Upper lobe of left lung (tissue), 4 donors: ENCODE measurements around the gene DHX57.

Source experiments
- POLR2A ChIP-seq, 4 donors: fragments of 450-650 bp; IDR thresholded peaks; one replicate each; pipeline ENCODE4 v1.5.1; 2016 to 2017; ENCODE audit warnings: antibody characterized with exemption in 4 of 4, mild to moderate bottlenecking in 2 of 4
- POLR2AphosphoS5 ChIP-seq, 2 donors: sonication (generic); formaldehyde crosslinking; IDR thresholded peaks; one replicate each; pipeline ENCODE4 v1.5.1; 2017; ENCODE audit warnings: antibody characterized with exemption in 2 of 2
- TF ChIP-seq, protein P1 (sequence below), 6 experiments: fragments of 450-650 bp in 4 of 6; fragments of 200-600 bp in 2 of 6; sonication (generic) in 2 of 6; IDR thresholded peaks; one replicate each; pipeline ENCODE4 v1.5.1; 2016 to 2019; ENCODE audit warnings: antibody characterized with exemption in 6 of 6

DNA sequence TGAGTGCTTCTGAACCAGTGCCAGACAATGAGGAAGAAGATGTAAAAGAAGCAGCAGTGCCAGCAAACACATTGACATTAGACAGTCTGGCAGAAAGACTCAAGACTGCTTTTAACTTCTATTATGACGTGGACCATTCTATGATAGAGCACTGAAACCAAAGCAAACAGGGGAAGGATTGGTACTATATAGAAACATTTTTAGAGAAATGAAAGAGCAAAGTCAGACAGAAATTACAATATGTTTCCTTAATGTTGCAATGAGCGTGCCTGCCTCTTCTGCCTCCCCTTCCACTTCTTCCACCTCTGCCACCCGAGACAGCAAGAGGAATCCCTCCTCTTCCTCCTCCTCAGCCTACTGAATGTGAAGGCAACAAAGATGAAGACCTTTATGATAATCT is 39.7 kb downstream of the DHX57 start:
- TF ChIP-seq, protein P1, sequence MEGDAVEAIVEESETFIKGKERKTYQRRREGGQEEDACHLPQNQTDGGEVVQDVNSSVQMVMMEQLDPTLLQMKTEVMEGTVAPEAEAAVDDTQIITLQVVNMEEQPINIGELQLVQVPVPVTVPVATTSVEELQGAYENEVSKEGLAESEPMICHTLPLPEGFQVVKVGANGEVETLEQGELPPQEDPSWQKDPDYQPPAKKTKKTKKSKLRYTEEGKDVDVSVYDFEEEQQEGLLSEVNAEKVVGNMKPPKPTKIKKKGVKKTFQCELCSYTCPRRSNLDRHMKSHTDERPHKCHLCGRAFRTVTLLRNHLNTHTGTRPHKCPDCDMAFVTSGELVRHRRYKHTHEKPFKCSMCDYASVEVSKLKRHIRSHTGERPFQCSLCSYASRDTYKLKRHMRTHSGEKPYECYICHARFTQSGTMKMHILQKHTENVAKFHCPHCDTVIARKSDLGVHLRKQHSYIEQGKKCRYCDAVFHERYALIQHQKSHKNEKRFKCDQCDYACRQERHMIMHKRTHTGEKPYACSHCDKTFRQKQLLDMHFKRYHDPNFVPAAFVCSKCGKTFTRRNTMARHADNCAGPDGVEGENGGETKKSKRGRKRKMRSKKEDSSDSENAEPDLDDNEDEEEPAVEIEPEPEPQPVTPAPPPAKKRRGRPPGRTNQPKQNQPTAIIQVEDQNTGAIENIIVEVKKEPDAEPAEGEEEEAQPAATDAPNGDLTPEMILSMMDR (IDR thresholded peaks at IDR 0.05) = no peak
- TF ChIP-seq POLR2A (IDR thresholded peaks at IDR 0.05) (no peak), POLR2AphosphoS5 (IDR thresholded peaks at IDR 0.05) (no peak)
